Omental fat pad (tissue), 4 donors: ENCODE data around the gene OBSCN. TPM values are rescaled to one million over a fixed set of nuclear protein-coding genes. Genes with fewer than 3 reads are reported as not detected.
"Not testable (repeated sequence)": the region's sequence is repeated elsewhere in the genome, so short reads cannot be mapped to it uniquely, and the experiment has no call there.

Experiments
- ATAC-seq: fragments of 150-250 bp; one replicate; pipeline ENCODE4 v1.9.1; 2016; ENCODE audit warnings: mild to moderate bottlenecking, moderate library complexity; ENCODE audit not compliant: low FRiP score
- DNase-seq: peaks from one replicate; pipeline ENCODE4 v3.0.0-alpha.2; 2019; ENCODE audit warnings: low spot score
- total RNA-seq, 4 donors: library from RNA; depleted of rRNA; stranded (reverse); fragments of >200 nt; gene quantifications; one replicate each; pipeline ENCODE4 v1.1.0, GENCODE V29; 2016
- TF ChIP-seq, protein P1 (sequence below), 3 donors: fragments of 450-650 bp; IDR thresholded peaks; one replicate each; pipeline ENCODE4 v1.5.1; 2016 to 2017; ENCODE audit warnings: antibody characterized with exemption in 3 of 3, mild to moderate bottlenecking in 3 of 3, moderate library complexity in 2 of 3

Gene OBSCN
- total RNA-seq, 4 donors from 2014 or later, result 5.4 to 26.0 (median 9.7) TPM

DNA sequence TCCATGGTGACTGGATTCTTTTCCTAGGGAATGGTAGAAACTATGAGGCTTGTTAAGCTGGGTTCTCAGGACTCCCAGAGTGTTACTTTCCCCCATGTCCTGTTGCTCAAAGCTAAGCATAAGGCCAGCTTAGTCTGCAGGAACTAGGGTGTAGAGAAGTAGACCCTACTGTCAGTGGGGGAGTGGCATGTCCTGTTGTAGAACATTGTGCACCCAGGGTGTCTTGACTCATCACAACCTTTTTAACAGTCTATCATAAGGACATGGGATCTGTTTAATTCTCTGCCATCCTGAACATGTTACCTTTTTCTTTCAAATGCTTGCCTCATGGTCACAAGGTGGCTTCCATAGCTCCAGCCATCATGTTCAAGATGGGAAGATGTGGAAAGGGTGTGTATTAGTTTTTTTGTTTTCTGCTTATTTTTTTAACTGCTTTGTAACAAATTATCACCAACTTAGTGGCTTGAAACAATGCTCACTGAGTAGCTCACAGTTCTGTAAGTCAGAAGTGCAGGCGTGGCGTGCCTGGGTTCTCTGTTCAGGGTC is 17.4 kb downstream of the OBSCN start:
- no peak for DNase-seq
- ATAC-seq, result no peak
- TF ChIP-seq, protein P1, sequence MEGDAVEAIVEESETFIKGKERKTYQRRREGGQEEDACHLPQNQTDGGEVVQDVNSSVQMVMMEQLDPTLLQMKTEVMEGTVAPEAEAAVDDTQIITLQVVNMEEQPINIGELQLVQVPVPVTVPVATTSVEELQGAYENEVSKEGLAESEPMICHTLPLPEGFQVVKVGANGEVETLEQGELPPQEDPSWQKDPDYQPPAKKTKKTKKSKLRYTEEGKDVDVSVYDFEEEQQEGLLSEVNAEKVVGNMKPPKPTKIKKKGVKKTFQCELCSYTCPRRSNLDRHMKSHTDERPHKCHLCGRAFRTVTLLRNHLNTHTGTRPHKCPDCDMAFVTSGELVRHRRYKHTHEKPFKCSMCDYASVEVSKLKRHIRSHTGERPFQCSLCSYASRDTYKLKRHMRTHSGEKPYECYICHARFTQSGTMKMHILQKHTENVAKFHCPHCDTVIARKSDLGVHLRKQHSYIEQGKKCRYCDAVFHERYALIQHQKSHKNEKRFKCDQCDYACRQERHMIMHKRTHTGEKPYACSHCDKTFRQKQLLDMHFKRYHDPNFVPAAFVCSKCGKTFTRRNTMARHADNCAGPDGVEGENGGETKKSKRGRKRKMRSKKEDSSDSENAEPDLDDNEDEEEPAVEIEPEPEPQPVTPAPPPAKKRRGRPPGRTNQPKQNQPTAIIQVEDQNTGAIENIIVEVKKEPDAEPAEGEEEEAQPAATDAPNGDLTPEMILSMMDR (IDR thresholded peaks at IDR 0.05), result no peak

DNA sequence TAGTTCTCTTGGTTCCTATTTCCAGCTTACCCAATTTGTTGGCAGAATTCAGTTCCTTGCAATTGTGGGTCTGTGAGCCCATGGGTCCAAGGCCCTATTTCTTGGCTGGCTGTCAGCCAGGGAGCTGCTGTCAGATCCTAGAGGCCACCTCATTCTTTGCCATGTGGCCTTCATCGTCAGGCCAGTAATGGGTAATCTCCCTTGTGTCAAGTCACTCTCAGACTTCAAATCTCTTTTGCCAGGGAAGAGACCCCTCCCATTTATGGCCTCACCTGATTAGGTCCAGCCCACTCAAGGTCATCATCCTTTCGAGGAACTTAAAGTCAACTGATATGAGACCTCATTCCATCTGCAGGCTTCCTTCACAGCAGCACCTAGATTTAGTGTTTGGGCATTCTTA is 17.9 kb downstream of the OBSCN start:
- ATAC-seq (no peak), DNase-seq (no peak)
- TF ChIP-seq, protein P1 (IDR thresholded peaks at IDR 0.05), result no peak

DNA sequence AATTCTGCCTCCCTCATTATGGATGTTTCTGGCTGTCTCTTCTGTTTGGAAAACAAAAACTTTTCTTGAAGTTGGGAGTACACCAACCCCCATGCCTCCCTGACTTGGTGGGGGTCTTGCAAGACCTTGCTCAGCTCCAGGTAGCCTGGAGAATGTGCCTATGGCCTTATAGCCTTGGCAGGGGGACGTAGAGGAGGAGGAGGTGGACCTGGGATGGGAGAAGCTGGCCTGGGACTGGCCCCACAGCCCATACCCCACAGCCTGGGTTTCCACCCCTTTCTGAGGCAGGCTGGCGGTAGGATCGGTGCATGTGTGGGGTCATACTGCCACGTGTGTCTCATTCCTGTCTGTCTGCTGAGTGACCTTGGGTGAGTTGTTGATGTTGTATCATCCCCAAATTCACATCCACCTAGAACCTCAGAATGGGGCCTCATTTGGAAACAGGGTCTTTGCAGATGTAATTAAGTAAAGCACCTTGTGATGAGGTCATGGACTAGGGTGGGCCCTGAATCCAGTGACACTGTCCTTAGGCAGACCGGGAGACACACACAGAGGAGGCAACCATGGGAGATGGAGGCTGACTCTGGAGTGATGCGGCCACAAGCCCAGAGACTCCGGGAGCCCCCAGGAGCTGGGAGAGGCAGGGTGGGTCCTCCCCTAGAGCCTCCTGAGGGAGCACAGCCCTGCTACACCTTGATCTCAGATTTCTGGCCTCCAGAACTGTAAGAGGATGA is 18.5 kb downstream of the OBSCN start:
- TF ChIP-seq, protein P1 (IDR thresholded peaks at IDR 0.05), result no peak
- no peak for DNase-seq
- ATAC-seq, result no peak

DNA sequence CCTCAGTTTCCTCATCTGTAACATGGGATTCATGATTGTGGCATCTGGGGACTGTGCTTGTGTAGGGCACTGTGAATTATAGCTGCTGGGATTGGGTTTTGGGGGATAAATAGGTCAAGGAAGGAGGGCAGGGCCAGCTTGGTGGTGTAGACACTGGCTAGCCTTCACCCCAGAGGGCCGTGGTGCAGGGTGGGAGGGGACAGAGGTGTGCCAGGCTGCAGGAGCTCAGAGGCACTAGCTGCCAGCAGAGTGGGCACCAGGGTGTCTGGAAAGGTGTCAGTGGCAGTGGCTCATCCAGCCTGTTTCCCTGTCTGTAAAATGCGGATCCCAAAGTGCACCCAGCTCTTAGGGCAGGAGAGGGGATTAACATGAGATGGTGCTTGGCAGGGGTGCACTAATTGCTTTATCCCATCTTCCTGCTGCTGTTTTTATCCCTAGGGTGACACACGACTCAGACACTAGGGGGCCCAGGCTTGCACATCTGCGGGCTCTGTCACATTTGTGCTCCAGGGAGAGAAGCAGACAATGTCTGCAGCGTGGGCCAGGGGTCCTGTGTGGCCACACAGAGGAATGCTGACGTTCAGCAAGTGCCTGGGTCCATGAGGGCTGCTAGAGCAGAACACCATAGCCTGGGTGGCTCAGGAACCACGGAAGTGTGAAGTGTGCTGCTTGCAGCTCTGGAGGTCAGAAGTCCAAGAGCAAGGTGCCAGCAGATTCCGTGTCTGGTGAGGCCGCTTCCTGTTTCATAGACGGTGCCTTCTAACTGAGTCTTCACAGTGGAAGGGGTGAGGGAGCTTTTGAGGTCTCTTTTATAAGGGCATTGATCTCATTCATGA is 19.3 kb downstream of the OBSCN start:
- TF ChIP-seq, protein P1 (IDR thresholded peaks at IDR 0.05), result no peak
- no peak for DNase-seq
- ATAC-seq, result no peak

DNA sequence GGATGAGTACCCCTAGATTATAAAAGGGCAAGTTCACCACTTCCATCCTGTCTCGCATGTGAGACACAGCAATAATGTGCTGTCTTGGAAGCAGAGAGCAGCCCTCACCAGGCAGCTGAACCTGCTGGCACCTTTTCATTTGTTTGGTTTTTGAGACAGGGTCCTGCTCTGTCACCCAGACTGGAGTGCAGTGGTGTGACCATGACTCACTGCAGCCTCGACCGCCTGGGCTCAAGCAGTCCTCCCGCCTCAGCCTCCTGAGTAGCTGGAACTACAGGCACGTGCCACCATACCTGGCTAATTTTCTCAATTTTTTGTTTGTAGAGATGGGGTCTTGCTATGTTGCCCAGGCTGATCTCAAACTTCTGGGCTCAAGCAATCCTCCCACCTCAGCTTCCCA is 20.3 kb downstream of the OBSCN start:
- not testable (repeated sequence) for ATAC-seq, DNase-seq

DNA sequence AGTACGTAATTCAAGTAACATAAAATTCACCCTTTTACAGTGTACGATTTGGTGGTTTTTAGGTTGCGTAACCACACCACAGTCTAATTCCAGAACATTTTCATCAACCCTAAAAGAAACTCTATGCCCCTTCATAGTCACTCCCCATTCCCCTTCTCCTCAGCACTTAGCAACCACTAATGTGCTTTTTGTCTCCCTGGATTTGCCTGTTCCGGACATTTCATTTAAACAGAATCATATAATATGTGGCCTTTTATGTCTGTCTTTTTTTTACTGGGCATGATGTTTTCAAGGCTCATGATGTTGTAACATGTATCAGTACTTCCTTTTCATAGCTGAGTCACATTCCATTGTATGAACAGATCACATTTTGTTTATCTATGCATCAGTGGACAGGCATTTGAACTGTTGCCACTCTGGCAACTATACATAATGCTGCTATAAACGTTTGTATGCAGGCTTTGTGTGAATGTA is 20.8 kb downstream of the OBSCN start:
- DNase-seq, result no peak
- no peak for ATAC-seq
- TF ChIP-seq, protein P1 (IDR thresholded peaks at IDR 0.05), result no peak

DNA sequence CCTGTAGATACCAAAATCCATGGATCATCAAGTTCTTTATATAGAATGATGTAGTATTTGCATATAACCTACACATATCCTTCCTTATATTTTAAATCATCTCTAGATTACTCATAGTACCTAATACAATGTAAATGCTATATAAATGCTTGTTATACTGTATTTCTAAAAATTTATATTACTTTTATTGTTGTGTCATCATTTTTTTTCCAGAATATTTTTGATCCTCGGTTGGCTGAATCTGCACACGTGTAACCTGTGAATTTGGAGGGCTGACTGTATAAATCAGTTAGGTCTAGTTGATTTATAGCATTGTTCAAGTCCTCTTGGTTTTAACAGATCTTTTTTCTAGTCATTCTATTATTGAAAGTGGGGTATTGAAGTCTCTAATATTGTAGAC is 23.3 kb downstream of the OBSCN start:
- no peak for ATAC-seq
- TF ChIP-seq, protein P1 (IDR thresholded peaks at IDR 0.05), result no peak
- DNase-seq, result no peak
